Choroid plexus epithelial cell (primary cell): ENCODE results near the gene MAFB.

Experiments
- DNase-seq: peaks from one replicate; pipeline ENCODE4 v3.0.0-alpha.2; 2010; ENCODE audit warnings: low read depth
- H3K4me3 ChIP-seq: 2 replicates; pipeline ENCODE4 v1.5.1; 2011; ENCODE audit warnings: low read depth, mild to moderate bottlenecking, control low read depth, low read length, moderate library complexity
- TF ChIP-seq, protein P1 (sequence below): conservative IDR thresholded peaks from 2 replicates; pipeline ENCODE4 v1.5.1; 2011; ENCODE audit warnings: low read depth, mild to moderate bottlenecking, control low read depth, inconsistent platforms, low read length, moderate library complexity

Gene MAFB

DNA sequence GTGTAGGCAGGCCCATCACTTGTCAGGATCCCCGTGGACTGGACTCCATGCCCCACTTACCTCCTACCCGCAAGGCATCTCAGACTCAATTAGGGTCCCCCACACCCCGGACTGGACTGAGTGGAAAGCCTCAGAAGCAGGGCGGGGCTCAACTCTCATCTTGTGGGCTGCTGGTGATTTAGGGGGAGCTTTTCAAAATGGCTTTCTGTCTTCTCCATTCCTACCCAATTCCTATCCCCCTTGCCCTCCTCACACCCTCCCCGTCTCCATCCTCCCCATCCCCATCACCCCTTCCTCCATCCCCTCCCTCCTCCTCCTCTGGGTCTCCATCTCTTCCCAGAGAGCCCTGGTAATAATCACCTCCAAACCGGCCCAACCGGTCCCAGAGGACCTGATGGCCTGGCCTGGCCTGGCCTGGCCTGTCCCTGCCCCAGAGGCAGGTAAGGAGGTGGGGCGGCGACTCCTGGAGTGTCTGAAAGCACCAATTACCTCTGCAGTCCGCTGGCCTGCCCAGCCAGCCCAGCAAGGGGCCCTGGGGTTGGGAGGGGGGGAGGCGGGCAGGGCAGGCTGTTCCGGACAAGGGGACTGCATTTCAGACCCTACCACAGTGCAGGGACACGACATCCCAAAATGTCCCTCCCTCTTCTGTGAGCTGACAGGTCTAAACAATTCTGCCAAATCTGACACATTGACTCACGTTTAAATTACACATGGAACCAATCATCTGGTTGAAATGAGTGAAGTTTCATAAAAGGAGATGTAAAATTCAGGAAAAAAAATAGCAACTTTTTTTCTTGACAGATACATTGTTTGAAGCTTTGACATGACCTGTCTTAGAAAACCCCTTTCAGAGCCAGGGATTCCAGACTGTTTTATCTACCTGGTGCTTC is 24.8 kb downstream of the MAFB start:
- DNase-seq = no peak
- TF ChIP-seq, protein P1, sequence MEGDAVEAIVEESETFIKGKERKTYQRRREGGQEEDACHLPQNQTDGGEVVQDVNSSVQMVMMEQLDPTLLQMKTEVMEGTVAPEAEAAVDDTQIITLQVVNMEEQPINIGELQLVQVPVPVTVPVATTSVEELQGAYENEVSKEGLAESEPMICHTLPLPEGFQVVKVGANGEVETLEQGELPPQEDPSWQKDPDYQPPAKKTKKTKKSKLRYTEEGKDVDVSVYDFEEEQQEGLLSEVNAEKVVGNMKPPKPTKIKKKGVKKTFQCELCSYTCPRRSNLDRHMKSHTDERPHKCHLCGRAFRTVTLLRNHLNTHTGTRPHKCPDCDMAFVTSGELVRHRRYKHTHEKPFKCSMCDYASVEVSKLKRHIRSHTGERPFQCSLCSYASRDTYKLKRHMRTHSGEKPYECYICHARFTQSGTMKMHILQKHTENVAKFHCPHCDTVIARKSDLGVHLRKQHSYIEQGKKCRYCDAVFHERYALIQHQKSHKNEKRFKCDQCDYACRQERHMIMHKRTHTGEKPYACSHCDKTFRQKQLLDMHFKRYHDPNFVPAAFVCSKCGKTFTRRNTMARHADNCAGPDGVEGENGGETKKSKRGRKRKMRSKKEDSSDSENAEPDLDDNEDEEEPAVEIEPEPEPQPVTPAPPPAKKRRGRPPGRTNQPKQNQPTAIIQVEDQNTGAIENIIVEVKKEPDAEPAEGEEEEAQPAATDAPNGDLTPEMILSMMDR = no peak

DNA sequence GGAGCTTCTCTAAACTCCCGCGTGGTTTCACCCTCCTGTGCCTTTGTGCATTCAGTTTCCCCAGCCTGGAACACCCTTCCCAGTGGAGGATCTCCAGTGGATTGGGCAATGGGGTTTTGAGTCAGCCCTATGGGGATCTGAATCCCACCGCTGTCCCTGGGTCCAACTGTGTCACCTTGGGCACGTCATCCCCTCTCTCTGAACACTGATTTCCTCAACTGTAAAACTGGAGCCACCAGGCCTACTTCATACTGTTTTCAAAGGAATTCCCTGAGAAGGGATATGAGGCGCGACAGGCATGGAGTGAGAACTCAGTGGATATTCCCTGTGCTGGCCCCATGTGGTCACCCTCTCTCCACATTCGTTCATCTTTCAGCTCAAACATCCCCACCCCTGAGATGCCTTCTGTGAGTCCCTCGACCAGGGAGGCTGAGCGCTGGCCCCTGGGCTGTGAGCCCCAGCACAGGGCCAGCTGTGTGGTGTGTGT is 25.7 kb downstream of the MAFB start:
- no peak overlapping the region for H3K4me3 ChIP-seq
- TF ChIP-seq, protein P1 = no peak
- DNase-seq = no peak

More for the DNA sequence above, 24.8 kb downstream of the MAFB start:
- H3K4me3 ChIP-seq = no peak overlapping the region

DNA sequence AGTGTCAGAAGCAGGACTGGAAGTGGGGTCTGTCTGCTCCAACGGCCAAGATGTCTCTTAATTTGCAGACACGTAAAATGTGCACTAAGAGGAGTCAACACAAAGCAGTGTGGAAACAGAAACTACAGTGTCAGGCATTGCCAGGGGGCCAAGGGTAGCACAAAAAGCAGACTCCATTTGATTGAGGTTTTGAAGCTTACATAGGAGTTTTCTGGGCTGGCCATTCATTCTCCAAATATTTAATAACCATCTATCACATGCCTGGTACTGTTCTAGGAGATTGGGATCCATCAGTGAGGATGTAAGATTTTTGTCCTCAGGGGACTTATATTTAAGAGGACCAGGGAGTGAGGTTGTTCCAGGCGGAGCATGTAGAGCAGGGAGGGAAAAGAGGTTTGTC is 29.5 kb downstream of the MAFB start:
- TF ChIP-seq, protein P1 = no peak
- no peak for DNase-seq
- H3K4me3 ChIP-seq = no peak overlapping the region

DNA sequence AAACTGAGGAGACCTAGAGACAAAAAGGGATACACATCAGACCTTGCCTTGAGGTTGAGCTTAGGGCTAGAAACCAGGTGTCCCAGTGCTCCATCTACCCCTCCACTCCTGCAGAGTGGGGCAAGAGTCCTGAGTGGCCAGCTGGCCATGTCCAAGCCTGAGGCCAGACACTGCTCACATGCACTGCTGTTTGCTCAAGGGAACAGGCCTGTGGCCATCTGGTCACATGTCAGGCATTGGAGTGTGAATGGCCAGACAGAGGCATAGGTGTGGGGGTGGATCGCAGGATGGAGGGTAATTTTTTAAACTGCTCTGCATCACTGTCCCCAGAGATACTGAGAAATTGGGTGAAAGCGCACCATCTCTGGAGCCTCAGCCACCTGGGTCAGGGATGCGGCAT is 30.5 kb downstream of the MAFB start:
- no peak for DNase-seq
- TF ChIP-seq, protein P1 = no peak
- no peak overlapping the region for H3K4me3 ChIP-seq

DNA sequence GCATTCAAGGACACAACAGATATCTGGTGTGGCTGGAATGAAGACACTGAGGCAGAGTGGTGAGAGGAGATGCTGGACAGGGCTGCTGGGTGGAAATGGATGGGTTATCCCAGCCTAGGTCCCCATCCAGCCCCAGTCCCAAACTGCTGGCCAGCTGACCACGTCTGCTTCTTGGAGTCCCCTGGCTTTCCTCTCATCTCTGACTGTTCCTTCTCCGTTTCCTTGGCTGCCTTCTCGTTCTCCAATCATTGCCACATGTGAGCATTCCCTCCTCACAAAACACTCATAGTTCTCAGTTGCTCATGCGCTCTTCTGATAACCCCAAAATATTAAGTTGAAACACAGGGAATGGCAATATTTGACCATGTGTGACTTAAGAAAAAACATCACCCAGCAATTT is 31.5 kb downstream of the MAFB start:
- DNase-seq = no peak
- H3K4me3 ChIP-seq = no peak overlapping the region
- TF ChIP-seq, protein P1 = no peak

DNA sequence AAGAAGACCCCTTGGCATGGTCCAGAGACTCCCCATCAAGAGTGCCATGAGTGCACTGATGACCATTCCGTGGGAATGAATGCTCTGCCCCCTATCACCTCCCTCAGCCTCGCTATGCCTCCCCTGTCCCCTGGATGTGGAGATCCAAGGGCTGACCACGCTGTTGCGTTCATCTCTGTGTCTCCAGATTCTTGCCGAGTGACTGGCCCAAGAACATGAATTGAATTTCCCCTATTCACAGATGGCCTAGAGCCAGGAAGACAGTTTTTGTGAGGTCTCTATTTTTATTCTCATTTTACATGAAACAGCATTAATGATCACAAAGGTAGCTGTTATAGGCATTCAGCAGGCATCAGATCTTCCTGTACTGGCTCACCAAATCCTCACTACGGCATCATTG is 33.6 kb downstream of the MAFB start:
- H3K4me3 ChIP-seq = no peak overlapping the region
- TF ChIP-seq, protein P1 = no peak

DNA sequence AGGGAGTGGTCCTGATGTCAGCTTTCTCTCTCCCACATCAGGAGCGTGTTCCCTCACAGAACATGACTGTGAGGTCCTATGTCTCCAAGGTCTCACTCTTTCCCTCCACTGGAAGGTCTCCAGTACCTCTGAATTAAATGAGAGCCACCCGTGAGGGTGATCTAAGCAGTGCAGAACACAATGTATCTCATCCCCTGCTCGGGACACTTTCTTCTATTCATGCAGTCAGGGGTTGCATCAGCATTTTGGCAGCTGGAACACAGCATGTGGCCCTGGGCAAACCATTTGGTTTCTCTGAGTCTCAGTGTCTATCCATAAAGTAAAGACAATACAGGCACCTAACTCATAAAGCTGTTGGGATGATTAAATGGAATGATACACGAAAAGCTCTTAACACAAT is 34.2 kb downstream of the MAFB start:
- peak; percentile 75 for DNase-seq
- TF ChIP-seq, protein P1 = no peak
- H3K4me3 ChIP-seq = no peak overlapping the region

More for the DNA sequence above, 33.6 kb downstream of the MAFB start:
- DNase-seq = no peak
